ENCODE data around the gene EPB42. TPM values are rescaled to one million over a fixed set of nuclear protein-coding genes. Genes with fewer than 3 reads are reported as not detected.

The EPB42 gene
- total and polyA plus RNA-seq, 10 donors: 0.11 to 31.5 (median 1.6) TPM

DNA sequence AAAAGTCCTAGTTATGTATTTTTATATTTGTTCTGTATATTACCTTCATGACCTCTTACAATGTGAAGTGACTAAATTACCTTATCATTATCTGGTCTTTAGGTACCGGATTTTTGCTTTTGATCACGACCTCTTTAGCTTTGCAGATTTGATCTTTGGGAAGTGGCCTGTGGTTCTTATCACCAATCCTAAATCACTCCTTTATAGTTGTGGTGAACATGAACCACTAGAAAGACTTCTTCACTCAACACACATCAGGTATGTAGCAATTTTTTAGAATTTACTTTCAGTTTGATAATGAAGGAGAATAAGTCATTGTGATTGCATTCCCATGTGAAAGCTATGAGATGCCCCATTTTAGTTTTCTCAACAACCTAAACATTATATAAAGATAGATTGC lies 69.1 kb downstream of the EPB42 start:
- TF ChIP-seq, protein P1, sequence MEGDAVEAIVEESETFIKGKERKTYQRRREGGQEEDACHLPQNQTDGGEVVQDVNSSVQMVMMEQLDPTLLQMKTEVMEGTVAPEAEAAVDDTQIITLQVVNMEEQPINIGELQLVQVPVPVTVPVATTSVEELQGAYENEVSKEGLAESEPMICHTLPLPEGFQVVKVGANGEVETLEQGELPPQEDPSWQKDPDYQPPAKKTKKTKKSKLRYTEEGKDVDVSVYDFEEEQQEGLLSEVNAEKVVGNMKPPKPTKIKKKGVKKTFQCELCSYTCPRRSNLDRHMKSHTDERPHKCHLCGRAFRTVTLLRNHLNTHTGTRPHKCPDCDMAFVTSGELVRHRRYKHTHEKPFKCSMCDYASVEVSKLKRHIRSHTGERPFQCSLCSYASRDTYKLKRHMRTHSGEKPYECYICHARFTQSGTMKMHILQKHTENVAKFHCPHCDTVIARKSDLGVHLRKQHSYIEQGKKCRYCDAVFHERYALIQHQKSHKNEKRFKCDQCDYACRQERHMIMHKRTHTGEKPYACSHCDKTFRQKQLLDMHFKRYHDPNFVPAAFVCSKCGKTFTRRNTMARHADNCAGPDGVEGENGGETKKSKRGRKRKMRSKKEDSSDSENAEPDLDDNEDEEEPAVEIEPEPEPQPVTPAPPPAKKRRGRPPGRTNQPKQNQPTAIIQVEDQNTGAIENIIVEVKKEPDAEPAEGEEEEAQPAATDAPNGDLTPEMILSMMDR (IDR thresholded peaks at IDR 0.05 in 8 of 11, conservative IDR thresholded peaks at IDR 0.05 in 3 of 11): no peak
- TF ChIP-seq POLR2A (IDR thresholded peaks at IDR 0.05) (no peak), POLR2AphosphoS5 (IDR thresholded peaks at IDR 0.05) (no peak)
- H3K36me3 ChIP-seq: peaks cover 4 to 100% (median 56%) of the 10 kb centered on the region in 6 donors
- H3K27me3 ChIP-seq (replicated peaks in 1 of 7): no peaks in the 10 kb centered on the region
- H3K9me3 ChIP-seq: no peaks in the 10 kb centered on the region
- 70 to 86% (median 77%) methylated on average over 2 of the region's 2 CpGs for WGBS, 5 donors
- intact Hi-C loops (cut with DNase I; ENCODE audit: low total_unique reads): no loop called here
- DNase-seq: no peak
- no peak overlapping the region for H3K4me3 ChIP-seq
- peaks cover 0 to 22% (median 0%) of the 10 kb centered on the region in 6 donors for H3K4me1 ChIP-seq
- H3K27ac ChIP-seq: no peak overlapping the region

DNA sequence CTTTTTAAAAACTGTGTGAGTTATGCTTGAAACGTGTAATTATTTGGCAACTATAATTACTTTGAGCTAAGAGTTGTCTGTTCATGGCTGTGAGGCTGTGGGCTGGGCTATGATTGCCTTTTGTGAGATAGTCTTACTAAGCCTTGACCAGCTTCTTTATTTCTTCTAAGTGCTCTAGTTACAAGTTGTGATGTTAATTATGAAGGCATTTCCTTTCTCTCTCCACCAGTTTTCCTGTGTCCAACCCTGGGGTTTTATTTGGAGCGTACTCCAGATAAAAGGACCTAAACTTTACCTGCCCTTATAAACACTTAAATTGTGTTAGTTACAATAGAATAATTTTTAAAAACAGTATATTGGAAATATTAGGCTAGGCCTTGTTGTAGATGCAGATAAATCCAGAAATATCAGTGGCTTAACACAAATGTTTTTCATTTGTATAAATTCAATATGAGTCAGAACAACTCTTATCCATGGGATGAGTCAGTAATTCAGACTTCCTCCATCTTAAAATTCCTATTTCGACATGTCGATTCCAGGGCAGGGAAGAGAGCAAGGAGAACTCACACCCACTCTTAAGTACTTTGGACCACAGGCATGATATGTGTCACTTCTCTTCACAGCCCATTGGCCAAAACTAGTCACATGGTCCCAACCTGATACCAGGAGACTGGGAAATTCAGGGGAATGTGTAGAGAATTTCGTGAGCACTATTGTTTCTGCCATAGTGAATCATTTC lies 70.5 kb downstream of the EPB42 start:
- H3K27ac ChIP-seq: no peak overlapping the region
- no peak for DNase-seq
- no peaks in the 10 kb centered on the region for H3K9me3 ChIP-seq
- intact Hi-C loops (cut with DNase I; ENCODE audit: low total_unique reads): no loop called here
- peaks cover 4 to 100% (median 55%) of the 10 kb centered on the region in 6 donors for H3K36me3 ChIP-seq
- TF ChIP-seq POLR2A (IDR thresholded peaks at IDR 0.05): no peak
- TF ChIP-seq, protein P1 (IDR thresholded peaks at IDR 0.05 in 8 of 11, conservative IDR thresholded peaks at IDR 0.05 in 3 of 11): no peak
- TF ChIP-seq POLR2AphosphoS5 (IDR thresholded peaks at IDR 0.05): no peak
- WGBS, 5 donors: 81 to 87% (median 86%) methylated on average over 5 of the region's 5 CpGs
- peaks cover 0 to 22% (median 0%) of the 10 kb centered on the region in 6 donors for H3K4me1 ChIP-seq
- no peak overlapping the region for H3K4me3 ChIP-seq
- H3K27me3 ChIP-seq (replicated peaks in 1 of 7): no peaks in the 10 kb centered on the region

Small RNAs within 50 kb of the gene (small RNA-seq; reads per million reads assigned to genes)
- 0 reads per million in 4 donors for gene RF00019

Other genes starting within 250 kb of the EPB42 start
- 10 to 100 TPM; 35.3 to 69.2 (median 45.9) TPM for gene UBR1, start 115.0 kb downstream of the EPB42 start, total RNA-seq
- 1 to 10 TPM; 4.3 to 5.9 (median 4.7) TPM for gene UBR1, start 115.0 kb downstream of the EPB42 start, polyA plus RNA-seq
- gene TMEM62, start 87.4 kb downstream of the EPB42 start, total RNA-seq: 10 to 100 TPM; 24.4 to 47.7 (median 30.6) TPM
- gene TMEM62, start 87.4 kb downstream of the EPB42 start, polyA plus RNA-seq: 10 to 100 TPM; 17.7 to 35.5 (median 21.7) TPM
- 10 to 100 TPM; 55.8 to 99.2 (median 79.7) TPM for gene CCNDBP1, start 35.6 kb downstream of the EPB42 start, total RNA-seq
- 10 to 100 TPM; 54.6 to 66.7 (median 61.3) TPM for gene CCNDBP1, start 35.6 kb downstream of the EPB42 start, polyA plus RNA-seq
- gene TGM5, start 45.9 kb upstream of the EPB42 start, total RNA-seq: not detected
- gene TGM5, start 45.9 kb upstream of the EPB42 start, polyA plus RNA-seq: under 1 TPM in 1 of 3 donors, not detected in 2; 0.02 TPM
- gene TGM7, start 81.2 kb upstream of the EPB42 start, total RNA-seq: not detected
- gene TGM7, start 81.2 kb upstream of the EPB42 start, polyA plus RNA-seq: not detected
- gene LCMT2, start 109.6 kb upstream of the EPB42 start, total RNA-seq: 1 to 10 TPM; 5.8 to 9.2 (median 7.3) TPM
- gene LCMT2, start 109.6 kb upstream of the EPB42 start, polyA plus RNA-seq: 1 to 10 TPM; 4.3 to 7.6 (median 5.7) TPM
- gene ZSCAN29, start 150.0 kb upstream of the EPB42 start, total RNA-seq: 10 to 100 TPM; 21.2 to 33.4 (median 25.4) TPM
- 1 to 10 TPM; 4.6 to 7.9 (median 5.4) TPM for gene ZSCAN29, start 150.0 kb upstream of the EPB42 start, polyA plus RNA-seq
- gene TUBGCP4, start 150.1 kb upstream of the EPB42 start, total RNA-seq: 10 to 100 TPM; 13.6 to 22.1 (median 19.0) TPM
- gene TUBGCP4, start 150.1 kb upstream of the EPB42 start, polyA plus RNA-seq: 1 to 10 TPM; 2.5 to 4.3 (median 3.2) TPM